ES-I3 (cell line): Measurements from ENCODE around the gene SS18L1.

ENCODE experiments used
- H3K36me3 ChIP-seq: 2 replicates; pipeline ENCODE4 v1.6.1; 2013; ENCODE audit warnings: mild to moderate bottlenecking, low read length, control low read depth, moderate library complexity; ENCODE audit not compliant: insufficient read depth
- H3K4me1 ChIP-seq: 2 replicates; pipeline ENCODE4 v1.6.1; 2013; ENCODE audit warnings: mild to moderate bottlenecking, control low read depth, low read length; ENCODE audit not compliant: insufficient read depth
- H3K9ac ChIP-seq: 2 replicates; pipeline ENCODE4 v1.6.1; 2013; ENCODE audit warnings: low read depth, mild to moderate bottlenecking, low read length, moderate library complexity
- H3K9me3 ChIP-seq: 2 replicates; pipeline ENCODE4 v1.6.1; 2013; ENCODE audit warnings: mild to moderate bottlenecking, low read length, moderate library complexity; ENCODE audit not compliant: control insufficient read depth, insufficient read depth

SS18L1 gene

GRCh38 chr20:62224113-62224855 lies 80.7 kb downstream of the SS18L1 start:
- Histone ChIP-seq H3K9me3 (no peaks in the 10 kb centered on the region), H3K4me1 (no peaks in the 10 kb centered on the region), H3K36me3 (no peaks in the 10 kb centered on the region), H3K9ac (no peak overlapping the region)

GRCh38 chr20:62225026-62225425 lies 81.5 kb downstream of the SS18L1 start:
- Histone ChIP-seq H3K9ac (no peak overlapping the region), H3K4me1 (no peaks in the 10 kb centered on the region), H3K36me3 (no peaks in the 10 kb centered on the region)

GRCh38 chr20:62225820-62226635 lies 82.5 kb downstream of the SS18L1 start:
- H3K9me3 ChIP-seq, result no peaks in the 10 kb centered on the region
- no peaks in the 10 kb centered on the region for H3K36me3 ChIP-seq
- no peak overlapping the region for H3K9ac ChIP-seq
- no peaks in the 10 kb centered on the region for H3K4me1 ChIP-seq

More at GRCh38 chr20:62225026-62225425, 81.5 kb downstream of the SS18L1 start:
- no peaks in the 10 kb centered on the region for H3K9me3 ChIP-seq

- Histone ChIP-seq H3K36me3 (no peaks in the 10 kb centered on the region), H3K9me3 (no peaks in the 10 kb centered on the region), H3K4me1 (no peaks in the 10 kb centered on the region), H3K9ac (no peak overlapping the region)
Observed at GRCh38 chr20:62226707-62227590, 83.4 kb downstream of the SS18L1 start.

GRCh38 chr20:62227591-62227976 lies 84.0 kb downstream of the SS18L1 start:
- Histone ChIP-seq H3K9ac (no peak overlapping the region), H3K9me3 (no peaks in the 10 kb centered on the region), H3K4me1 (no peaks in the 10 kb centered on the region), H3K36me3 (no peaks in the 10 kb centered on the region)

- Histone ChIP-seq H3K36me3 (no peaks in the 10 kb centered on the region), H3K9me3 (no peaks in the 10 kb centered on the region), H3K9ac (no peak overlapping the region), H3K4me1 (no peaks in the 10 kb centered on the region)
Observed at GRCh38 chr20:62227977-62228958, 84.7 kb downstream of the SS18L1 start.

- no peaks in the 10 kb centered on the region for H3K4me1 ChIP-seq
- H3K36me3 ChIP-seq, result no peaks in the 10 kb centered on the region
- H3K9ac ChIP-seq, result no peak overlapping the region
- H3K9me3 ChIP-seq, result no peaks in the 10 kb centered on the region
Observed at GRCh38 chr20:62228982-62229545, 85.5 kb downstream of the SS18L1 start.

GRCh38 chr20:62229667-62230066 lies 86.1 kb downstream of the SS18L1 start:
- Histone ChIP-seq H3K36me3 (no peaks in the 10 kb centered on the region), H3K4me1 (no peaks in the 10 kb centered on the region), H3K9ac (no peak overlapping the region), H3K9me3 (no peaks in the 10 kb centered on the region)

GRCh38 chr20:62230276-62230675 lies 86.7 kb downstream of the SS18L1 start:
- H3K9ac ChIP-seq, result no peak overlapping the region
- H3K4me1 ChIP-seq, result no peaks in the 10 kb centered on the region
- H3K36me3 ChIP-seq, result no peaks in the 10 kb centered on the region
- H3K9me3 ChIP-seq, result no peaks in the 10 kb centered on the region

GRCh38 chr20:62230696-62231095 lies 87.1 kb downstream of the SS18L1 start:
- Histone ChIP-seq H3K4me1 (no peaks in the 10 kb centered on the region), H3K36me3 (no peaks in the 10 kb centered on the region), H3K9me3 (no peaks in the 10 kb centered on the region)

GRCh38 chr20:62231292-62231691 lies 87.7 kb downstream of the SS18L1 start:
- Histone ChIP-seq H3K4me1 (no peaks in the 10 kb centered on the region; the same call in 1 of the 2 replicates), H3K9me3 (no peaks in the 10 kb centered on the region), H3K36me3 (no peaks in the 10 kb centered on the region), H3K9ac (no peak overlapping the region)

More at GRCh38 chr20:62230696-62231095, 87.1 kb downstream of the SS18L1 start:
- no peak overlapping the region for H3K9ac ChIP-seq
